NCI-H1048 (cell line): ENCODE data around the gene MGST2.

Experiments
- DNase-seq: peaks from one replicate; lab custom pipeline; 2025; lab: John Stamatoyannopoulos, UW

The MGST2 gene

GRCh38 chr4:139738846-139739613, 73.4 kb downstream of the MGST2 start:
- DNase-seq = no peak

GRCh38 chr4:139740121-139740520, 74.5 kb downstream of the MGST2 start:
- no peak for DNase-seq

- DNase-seq = no peak
Observed at GRCh38 chr4:139740531-139741041, 75.0 kb downstream of the MGST2 start.

- no peak for DNase-seq
Observed at GRCh38 chr4:139743027-139743426, 77.4 kb downstream of the MGST2 start.

DNA sequence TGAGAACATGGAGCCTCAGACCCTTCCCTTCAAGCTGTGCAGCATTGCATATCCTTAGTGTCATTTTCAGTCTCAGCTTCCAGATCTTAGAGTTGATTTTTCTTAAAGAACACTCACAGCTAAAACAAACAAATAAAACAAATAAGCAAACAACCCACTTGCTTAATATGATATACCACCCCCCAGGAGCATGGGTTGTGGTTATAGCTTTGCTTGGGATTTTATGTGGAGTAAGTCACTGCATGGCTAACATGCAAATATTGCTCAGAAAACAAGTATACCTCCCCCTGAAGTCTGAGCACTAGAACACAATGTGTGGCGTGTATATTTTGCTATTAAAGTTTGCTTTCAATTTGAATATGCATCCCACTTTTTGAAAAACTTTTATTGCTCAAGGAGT, 78.6 kb downstream of the MGST2 start:
- DNase-seq = no peak

DNA sequence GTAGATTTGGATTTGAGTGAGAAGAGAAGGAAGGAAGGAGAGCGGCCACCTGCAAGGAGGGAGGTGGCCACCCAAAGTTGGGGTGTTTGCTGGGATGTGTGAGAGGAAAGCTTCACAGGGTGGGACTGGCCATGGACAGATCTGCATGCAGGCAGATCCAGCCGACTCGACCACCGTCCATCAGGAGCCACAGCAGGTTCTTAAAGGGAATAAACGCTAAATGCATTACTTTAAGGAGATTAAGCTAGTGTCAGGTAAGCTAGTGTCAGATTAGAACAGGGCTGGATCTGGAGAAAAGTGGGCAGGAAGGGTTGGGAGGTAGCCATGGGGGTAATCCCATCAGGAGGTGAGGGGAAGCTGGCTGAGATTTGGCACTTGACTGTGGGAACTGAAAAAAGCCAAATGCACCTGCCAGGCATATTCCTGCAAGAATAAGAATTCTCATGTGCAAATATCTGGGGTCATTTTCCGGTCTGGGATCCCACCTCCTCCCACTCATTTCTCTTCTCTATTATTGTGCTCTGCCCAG, 79.6 kb downstream of the MGST2 start:
- no peak for DNase-seq

DNA sequence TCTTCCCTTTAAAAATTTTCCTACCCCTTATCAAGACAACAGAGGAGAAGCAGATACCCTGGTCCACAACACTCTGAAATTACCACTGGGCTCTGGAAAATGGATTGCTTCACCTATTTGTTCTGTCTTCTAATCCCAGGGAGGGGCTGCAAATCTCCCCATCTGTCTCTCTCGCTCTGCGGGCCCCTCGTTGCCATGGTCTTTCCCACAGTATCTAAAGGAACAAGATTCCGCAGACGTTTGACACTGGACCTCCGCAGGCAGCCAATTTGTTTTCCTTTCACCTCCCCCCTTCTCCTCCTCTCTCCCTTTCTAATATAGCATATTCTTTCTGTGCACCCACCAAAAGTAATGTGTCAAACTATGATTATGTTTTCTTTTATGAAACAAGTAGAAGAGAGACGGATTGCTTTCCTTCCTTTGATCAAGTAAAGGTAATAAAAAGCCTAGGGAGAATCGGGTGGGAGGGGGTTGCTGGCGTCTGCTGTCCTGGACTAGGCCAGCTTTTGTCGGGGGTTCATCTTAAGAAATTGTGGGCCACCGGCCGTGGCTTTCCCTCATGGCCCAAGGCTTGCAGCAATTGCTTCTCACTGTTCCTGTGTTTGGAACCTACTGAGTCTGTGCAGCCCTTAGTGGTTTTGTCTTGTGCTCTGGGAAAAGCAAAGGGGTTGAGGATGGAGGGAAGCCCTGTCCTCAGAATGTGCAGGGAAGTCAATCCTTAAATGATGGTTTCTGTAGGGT, 81.0 kb downstream of the MGST2 start:
- DNase-seq = no peak

- DNase-seq = no peak
Observed at GRCh38 chr4:139749338-139749737, 83.7 kb downstream of the MGST2 start.

GRCh38 chr4:139749835-139750498, 84.3 kb downstream of the MGST2 start:
- DNase-seq = no peak

DNA sequence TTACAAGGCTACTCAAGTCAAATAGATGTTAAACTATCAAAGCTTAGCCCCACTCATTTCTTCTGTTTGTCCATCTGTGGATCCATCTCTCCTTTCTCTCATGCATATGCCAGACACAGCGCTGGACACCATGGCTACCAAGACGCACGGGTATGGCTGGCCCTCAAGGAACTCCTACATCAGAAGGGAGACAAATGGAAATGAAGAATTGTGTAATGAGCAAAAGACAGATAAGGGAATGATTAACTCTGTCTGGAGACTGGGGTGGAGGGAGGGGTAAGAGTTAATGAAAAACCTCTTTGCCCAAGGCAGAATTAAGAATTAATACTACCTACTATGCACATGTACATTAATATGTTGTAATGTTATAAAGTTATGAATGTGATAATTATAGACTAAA, 88.1 kb downstream of the MGST2 start:
- no peak for DNase-seq
